Astrocyte of the hippocampus (primary cell): ENCODE results near the gene ITIH4.

Source experiments
- DNase-seq: peaks from one replicate; pipeline ENCODE4 v3.0.0; 2011; ENCODE audit warnings: low read depth, low spot score

Gene ITIH4

DNA sequence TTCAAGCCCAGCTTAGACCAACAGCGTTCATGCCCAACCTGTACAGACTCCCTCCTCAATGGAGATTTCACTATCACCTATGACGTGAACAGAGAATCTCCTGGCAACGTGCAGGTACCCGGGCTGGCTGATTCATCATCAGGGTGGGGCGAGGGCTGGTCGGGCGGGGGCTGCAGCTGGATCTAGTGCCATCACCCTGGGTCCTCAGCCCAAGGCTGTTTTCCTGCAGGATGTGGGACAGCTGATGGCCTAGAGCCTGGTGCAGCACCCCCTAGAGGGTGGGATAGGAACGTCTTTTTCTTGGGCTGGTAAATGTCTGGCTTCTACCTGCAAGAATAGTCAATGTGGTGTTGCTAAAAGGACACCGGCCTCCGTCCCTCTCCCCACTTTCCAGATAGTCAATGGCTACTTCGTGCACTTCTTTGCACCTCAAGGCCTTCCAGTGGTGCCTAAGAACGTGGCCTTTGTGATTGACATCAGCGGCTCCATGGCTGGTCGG, 31.4 kb downstream of the ITIH4 start:
- no peak for DNase-seq

DNA sequence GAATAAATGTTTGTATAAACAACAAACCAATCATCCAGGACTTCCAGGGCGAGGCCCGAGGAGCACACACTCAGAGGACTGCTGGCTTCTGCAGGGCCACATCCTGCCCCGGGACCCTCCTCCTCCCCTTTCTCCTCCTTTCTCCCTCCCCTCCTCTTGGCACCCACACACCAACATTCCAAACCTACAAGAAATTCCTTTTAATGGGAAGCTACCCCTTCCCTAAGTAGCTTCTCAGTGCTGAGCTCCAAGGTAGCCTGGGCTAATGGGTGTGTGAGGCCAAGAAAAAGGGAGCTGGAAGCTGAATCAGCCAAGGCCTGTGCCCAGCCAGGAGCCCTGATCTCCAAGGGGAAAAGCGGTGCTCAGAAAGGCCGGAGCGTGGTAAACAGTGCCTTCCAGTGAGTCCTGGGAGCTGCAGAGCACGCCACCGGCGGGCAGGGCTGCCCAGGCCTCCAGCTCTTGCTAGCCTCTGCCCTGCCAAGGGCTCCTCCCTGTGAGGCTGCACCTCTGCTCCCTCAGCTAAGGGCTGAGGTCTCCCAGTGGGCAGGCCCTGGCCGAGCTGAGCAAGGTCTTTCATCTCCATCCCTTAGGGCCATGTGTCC, 32.0 kb downstream of the ITIH4 start:
- peak; percentile 44 for DNase-seq

DNA sequence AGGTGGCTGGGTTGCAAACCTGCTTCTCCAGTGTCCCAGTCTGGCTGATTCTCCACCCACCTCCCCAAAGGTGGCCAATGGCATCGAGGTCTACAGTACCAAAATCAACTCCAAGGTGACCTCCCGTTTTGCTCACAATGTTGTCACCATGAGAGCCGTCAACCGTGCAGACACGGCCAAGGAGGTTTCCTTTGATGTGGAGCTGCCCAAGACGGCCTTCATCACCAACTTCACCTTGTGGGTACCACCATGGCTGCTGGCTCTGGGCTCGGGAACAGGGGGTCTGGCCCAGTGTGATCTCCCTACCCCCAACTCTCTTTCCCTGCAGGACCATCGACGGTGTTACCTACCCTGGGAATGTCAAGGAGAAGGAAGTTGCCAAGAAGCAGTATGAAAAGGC, 34.1 kb downstream of the ITIH4 start:
- no peak for DNase-seq

DNA sequence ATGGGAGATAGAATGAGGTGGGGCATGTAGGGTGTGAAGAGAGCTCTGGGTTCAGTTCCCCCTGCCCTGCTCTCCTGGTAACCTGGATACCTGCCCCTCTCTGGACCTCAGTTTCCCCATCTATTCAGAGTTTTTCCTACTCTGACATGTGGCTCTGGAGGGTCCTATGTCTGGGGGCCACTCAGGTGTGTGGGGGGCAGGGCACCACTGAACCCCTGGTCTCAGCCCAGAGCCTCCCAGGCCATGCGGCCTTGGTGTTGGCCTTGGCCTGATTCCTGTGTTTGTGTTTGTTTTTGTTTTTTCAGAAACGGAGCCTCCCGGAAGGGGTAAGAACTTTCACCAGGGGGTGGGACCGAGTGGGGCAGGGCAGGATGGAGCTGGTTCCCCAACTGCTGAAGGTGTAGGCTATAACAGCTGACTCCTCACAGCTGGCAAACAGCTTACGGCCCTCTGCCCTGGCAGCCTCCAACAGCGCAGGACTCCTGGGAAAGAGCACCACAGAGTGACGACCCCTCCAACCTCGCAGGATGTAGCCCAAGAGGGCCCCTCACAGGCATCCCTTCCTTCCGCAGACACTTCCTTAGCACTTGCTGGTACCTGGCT, 35.1 kb downstream of the ITIH4 start:
- DNase-seq, result no peak

DNA sequence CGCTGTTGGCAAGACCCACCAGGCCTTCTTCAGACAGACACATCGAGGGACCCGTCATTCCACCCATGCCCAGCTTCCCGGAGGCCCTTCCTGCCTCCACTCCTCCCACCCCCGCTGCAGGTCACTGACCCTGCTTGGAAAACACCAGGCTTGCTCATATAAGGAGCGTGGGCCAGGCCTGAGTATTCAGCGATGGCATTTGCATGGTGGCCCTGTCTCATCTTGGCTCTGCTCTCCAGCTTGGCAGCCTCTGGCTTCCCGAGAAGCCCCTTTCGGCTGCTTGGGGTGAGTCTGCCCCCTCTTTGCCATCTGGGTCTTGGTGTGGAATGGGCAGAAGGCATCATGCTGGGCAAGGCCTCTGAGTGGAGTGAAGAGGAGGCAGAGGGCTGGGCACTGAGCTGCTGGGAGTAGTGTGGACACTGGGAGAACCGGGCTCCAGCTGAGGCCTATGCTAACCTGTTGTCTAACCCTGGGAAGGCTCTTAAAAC, 35.8 kb downstream of the ITIH4 start, which contains the start of gene ITIH3:
Gene ITIH3, plus strand, starts transcription at position 185 of the 488 bp plus-strand sequence. Its CDS starts 8 bp downstream, at position 193.
- no peak for DNase-seq

DNA sequence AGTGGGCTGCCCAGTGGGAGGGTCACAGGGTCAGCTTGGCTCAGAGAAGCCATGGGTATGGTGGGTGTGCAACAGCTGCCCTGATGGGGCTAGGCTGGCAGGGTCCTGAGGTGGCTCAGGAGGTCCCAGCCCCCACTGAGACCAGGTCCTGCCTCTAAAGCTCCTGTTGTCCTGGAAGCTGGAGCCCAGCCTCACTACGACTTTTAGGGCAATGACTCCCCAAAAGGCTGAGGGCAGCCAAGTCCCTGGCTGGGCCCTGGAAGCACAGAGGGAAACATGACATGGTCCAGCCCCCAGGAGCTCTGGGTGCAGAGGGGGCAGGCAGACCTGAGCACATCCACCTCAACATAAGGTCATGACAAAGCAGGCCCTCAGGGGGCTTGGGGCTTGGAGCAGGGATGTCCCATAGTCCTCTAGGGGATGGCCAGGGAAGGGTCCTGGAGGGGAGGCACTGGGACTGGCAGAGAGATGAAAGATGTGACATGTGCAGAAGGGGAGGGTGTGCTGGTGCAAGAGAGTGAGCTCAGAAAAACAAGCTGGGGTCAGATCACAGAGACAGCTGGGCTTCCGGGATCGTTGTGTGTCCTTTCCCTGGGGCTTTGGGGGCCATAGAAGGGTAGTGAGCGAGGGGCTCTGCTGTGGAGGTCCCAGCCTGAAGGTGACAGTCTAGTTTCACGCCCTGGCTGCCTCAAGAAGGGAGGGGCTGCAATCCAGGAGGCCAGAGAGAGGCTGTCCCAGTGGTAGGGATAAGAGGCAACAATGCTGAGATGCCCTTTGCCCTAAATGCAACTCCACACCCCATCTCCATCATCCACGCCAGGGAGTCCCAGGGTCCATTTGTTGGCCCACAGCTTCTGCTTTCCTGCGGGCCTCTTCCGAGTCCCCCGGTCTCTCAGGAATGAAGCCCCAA, 36.5 kb downstream of the ITIH4 start:
- DNase-seq, result no peak

DNA sequence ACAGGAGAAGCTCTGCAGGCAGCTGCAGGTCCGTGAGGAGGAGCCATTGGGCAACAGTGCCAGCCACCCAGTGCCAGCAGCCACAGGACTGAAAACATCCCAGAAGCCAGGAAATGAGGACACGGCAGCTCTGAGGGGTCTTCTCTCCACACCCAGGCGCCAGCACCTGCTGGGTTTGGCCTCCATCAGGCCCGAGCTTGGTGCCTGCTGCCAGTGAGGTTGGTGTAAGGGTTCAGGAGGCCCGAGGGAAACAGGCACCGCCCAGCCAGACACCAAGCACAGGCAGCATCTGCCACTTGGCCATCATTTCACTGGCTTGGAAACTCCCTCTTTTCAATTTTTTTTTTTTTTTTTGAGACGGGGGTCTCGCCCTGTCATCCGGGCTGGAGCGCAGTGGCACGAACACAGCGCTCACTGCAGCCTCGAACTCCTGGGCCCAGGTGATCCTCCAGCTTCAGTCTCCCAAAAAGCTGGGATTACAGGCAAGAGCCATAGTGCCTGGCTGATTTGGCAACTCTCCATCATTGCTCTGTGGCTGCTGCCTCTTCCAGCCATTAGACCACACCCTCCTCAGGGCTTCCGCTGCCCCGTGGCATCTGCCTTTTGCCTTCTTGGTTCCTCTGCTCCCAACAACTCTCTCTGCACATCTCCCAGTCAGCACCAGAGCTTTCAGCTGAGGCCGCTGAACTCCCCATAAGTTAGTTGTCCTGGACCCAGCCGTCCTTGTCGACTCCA, 37.3 kb downstream of the ITIH4 start:
- DNase-seq, result peak; percentile 18

DNA sequence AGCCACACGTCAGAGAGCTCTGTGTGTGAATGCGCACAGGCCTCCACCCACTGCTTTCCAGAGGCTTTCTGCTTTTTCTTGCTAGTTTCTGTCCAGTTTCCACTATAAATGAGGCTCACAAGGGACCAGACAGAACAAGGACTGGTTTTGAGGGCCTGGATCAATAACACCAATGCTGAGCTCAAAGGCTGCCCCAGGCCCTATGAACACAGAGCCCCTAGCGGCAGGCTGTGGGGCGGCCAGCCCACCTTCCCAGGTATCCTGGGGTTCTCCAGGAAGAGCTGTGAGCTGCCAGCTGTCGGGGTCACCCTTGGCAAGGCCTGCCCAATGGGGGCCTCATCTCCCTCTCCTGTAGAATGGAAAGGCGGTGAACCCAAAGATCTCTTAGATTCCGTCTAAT, 38.1 kb downstream of the ITIH4 start:
- DNase-seq, result no peak

DNA sequence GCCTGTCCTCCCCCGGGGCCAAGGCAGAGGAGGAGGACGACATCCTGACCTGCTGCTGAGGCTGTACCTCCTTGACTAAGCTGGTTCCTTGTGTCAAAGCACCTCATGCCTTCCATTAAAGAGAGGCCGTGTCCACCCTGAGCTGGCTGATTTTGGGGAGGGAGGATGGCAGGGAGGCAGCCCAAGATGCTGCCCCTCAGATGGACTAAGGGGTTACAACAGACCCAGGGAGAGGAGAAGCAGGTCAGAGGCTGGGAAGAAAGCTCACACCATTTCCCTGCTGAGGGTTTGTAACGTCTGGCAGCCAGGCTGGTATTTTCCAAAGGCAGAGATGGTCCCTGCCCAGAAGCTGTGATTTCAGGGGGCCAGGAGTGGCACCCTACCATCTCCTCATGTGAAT, 38.5 kb downstream of the ITIH4 start:
- DNase-seq, result no peak

DNA sequence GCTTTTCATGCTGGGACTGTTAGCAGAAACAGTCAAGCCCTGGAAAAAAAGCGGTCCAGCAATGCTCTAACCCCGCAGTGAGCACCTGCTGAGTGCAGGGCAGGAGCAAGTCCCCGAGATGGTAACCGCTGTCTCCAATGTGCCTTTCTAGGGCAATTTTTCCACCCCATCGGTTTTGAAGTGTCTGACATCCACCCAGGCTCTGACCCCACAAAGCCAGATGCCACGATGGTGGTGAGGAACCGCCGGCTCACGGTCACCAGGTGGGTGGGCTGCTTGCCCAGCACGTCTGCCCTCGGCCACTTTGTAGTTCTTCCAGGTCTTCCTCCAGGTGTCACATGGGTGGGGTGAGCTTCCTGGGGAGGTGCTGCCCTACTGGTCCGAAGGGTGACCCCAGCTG, 39.1 kb downstream of the ITIH4 start:
- no peak for DNase-seq

DNA sequence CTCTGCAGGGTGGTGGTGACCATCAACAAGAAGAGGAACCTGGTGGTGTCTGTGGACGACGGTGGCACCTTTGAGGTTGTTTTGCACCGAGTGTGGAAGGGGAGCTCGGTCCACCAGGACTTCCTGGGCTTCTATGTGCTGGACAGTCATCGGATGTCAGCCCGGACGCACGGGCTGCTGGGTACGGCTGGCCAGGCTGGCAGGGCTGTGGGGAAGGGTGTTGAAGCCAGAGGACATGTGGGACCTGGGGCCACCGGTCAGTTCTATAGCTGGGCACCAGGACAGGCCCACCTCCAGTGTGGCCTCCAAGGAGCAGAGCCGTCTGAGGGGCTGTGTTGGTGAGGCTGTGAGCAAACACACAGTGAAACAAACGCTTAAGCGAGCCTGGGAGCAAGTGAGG, 39.7 kb downstream of the ITIH4 start:
- no peak for DNase-seq

DNA sequence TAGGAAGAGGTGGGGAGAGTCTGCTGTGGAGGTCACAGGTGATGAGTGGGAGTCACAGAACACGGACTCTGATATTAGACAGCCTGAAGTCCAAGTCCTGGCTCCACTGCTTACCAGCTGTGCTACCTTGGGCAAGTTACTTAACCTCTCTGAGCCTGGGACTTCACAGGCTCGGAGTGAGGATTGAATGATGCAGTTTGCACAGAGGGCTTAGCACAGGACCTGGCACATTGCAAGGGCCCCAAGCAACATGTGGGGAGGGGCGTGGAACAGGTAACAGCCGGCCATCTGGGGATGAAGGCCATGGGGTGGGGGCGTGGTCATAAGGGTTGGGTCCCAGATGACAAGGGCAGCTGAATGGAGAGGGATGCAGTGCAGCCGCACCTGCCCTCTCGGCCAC, 40.1 kb downstream of the ITIH4 start:
- DNase-seq, result no peak

DNA sequence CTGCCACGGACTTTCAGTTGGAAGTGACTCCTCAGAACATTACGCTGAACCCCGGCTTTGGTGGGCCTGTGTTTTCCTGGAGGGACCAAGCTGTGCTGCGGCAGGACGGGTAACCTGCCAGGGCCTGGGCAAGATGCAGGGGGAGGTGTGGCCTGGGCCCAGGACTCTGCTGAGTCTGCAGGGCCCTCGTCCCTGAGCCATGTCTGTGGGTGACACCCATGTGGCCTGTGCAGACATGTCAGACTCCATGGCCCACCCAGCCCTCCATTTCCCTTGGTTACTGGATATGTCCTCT, 40.8 kb downstream of the ITIH4 start:
- DNase-seq, result no peak

DNA sequence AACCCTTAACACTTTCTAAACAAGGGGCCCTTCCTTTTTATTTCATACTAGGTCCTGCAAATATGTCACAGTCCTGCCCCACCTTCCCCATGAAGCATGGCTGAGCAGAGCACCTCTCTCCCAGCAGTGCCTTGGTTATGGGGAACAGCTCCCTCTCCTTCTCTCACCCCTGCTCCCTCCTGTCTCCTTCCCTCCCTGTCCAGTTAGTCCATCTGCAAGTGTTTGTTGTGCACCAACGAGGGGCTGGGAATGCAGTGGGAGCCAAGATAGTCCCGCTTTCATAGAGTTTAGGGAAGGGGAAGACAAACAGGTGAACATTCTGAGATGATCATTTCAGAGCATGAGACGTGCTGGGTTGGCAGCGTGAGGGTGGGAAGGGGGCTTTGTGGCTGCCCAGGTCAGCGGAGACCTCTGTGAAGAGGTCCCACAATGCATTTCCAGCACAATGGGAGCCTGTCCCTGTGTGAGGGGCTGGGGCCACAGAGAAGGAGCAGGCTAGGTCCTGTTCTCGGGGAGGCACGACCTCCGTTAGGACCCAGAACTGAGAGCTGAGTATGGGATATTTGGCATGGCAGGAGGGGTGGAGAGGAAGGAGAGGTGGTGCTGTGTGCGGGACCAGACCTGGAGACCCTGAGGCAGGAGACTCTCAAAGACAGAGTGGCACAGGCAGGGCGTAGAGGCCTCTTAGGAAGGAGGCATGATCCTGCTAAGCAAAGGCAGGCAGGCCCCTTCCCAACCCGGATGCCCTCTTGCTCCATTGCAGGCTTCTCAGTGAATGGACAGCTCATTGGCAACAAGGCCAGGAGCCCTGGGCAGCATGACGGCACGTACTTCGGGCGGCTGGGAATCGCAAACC, 41.4 kb downstream of the ITIH4 start:
- no peak for DNase-seq

DNA sequence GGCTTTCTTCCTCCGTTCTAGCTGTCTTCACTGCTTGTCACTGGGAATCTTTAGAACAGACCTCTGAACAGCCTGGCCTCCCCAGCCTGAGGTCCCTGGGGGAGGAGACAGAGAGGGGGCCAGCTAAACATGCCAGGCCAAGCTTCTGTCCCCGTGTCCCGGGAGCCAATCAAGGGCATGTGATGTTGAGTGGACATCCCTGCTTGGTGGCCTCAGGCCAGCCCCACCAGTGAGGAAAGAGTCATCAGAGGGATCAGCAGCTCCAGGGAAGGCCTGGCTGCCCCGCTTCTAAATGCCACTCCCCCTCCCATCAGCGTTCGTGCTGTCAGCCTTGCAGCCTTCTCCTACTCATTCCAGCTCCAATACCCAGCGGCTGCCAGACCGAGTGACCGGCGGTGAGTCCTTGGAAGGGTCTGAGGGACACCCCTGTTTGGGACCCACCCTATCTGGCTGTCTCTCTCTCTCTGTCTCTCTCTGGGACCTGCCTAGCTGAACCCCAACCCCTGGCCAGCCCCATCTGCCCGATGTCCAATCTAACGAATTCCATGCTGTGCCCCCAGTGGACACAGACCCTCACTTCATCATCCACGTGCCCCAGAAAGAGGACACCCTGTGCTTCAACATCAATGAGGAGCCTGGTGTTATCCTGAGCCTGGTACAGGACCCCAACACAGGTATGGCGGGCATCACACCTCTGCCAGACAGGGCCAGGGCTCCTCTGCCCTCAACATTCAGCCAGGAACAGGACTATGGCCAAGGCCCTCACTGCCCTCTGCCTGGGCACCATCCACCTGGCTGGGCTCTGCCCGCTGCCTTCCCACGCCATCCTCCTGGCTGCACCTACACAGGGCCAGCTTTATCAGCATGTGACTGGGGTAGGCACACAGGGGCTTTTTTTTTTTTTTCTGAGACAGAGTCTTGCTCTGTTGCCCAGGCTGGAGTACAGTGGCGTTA, 42.5 kb downstream of the ITIH4 start:
- DNase-seq, result no peak

DNA sequence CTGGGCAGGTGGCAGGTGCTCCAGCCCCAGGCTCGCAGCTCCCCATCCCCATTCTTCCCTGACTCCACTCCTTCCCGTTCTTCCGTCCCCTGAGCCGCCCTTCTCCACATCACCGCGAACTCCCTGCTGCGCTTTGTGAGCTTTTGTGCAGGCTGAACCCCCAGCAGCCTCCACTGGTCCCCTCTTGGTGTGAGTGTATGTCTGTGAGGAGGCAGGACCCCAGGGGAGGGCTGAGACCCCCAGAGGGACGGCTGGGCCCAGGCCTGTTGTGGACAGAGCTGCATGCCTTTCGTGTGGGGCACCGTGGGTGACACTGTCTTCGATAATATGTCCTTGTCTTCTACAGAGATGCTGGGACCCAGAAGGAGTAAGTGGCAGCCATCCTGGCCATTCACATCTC, 43.2 kb downstream of the ITIH4 start:
- DNase-seq, result no peak

DNA sequence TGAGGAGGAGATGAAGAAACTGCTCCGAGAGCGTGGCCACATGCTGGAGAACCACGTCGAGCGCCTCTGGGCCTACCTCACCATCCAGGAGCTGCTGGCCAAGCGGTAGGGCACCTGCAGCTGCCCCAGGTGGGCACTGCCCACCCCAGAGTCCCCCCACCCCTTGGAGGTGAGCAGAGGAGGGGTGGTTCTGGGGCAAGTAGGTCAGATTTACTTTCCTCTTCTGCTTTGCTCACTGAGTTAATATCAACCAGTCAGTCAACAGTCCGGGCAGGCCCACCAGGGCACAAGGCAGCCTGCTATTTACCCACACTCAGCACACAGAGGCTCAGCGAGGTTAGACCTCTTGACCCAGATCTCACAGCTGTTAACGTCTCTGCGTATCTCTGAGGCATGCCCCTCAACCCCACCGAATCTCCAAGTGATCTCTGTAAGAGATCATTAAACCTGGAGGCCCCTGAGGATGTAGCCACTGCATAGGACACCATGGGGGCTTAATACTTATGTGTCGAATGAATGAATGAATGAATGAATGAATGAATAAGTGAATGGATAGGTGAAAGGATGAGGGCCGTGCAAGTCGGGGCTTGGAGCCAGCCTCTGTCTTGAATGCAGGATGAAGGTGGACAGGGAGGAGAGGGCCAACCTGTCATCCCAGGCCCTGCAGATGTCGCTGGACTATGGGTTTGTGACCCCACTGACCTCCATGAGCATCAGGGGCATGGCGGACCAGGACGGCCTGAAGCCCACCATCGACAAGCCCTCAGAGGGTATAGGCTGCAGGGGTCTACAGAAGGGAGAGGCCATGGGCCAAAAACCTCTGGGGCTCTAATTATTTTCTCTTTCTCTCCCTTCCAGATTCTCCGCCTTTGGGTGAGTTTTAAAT, 43.9 kb downstream of the ITIH4 start:
- no peak for DNase-seq

DNA sequence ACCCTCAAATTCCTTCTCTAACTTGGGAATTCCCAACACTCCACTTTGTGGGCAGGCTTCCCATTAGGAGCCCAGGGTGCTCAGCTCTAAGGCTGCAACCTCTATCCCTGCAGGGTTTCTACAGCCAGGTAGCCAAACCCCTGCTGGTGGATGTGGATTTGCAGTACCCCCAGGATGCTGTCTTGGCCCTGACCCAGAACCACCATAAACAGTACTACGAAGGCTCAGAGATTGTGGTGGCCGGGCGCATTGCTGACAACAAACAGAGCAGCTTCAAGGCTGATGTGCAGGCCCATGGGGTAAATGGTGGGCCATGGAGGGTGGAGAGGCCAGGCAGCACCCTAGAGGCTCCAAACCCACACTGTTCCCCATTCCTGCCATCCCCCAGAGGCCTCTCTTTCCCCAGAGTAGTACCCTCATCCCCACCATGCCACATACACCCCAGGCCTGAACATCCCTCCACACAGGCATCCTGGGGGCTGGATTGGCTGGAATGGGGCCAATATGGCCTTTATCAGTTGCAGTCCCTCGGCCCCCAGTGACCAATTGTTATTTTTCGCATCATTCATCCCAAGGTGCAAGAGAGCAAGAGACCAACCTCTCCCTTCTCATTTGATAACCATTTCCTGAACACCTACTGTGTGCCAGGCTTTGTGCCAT, 45.4 kb downstream of the ITIH4 start:
- no peak for DNase-seq
